CD4-positive, alpha-beta T cell treated with Interleukin-6 at 100 ng/mL for 8 hours (primary cell): Measurements from ENCODE around the gene CHRNE.
"Not testable (repeated sequence)": the region's sequence is repeated elsewhere in the genome, so short reads cannot be mapped to it uniquely, and the experiment has no call there.

ENCODE experiments used
- DNase-seq: peaks from one replicate; pipeline ENCODE4 v3.0.0-alpha.2; 2020; ENCODE audit warnings: mixed read lengths, low spot score

CHRNE gene

DNA sequence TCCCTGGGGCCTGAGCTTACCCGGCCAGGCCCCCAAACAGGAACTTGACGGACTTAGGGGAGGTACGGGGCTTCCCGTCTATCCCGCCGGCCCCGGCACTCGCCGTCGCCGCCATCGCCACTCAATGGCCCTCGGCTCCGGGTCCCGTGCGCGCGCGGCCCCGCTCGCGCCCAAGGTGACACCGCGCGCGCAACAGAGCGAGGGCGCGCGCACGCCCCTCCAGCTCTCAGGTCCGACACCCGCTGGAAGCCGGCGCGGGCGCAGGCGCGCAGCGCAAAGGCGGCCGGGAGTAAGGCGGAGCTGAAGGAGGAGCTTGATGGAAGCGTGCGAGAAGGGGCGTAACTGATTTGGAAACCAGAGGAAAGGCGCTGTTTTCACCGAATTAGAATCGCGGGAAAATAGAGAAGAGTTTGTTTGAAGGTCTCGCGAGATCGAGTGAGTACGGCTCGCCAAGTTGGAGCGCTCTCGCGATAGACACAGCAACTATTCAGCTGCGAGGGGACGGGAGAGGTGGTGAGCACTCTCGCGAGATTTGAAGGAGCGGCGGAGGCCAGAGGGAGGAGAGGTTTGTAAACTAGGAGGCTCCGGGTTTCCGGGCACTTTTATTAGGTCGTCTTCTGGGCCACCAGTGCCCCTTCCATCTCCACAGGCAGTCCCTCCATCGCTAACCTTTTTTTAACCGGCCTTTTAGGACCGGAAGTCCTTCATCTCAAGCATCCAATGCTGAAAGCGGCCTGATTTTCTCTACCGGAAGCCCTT is 37.1 kb upstream of the CHRNE start, which contains the start of the genes RNF167 and SLC25A11:
RNF167 (plus strand) TSS at position 473 of the 759 bp plus-strand sequence. CDS start 642 bp downstream, outside the sequence.
SLC25A11 (minus strand) TSS at position 251 of the 759 bp plus-strand sequence; CDS start at position 115, 136 bp downstream.
- DNase-seq = peak; percentile 98

- DNase-seq = no peak
These were observed 36.6 kb upstream of the CHRNE start for GRCh38 chr17:4939546-4939795.

- DNase-seq = no peak
These were observed 36.0 kb upstream of the CHRNE start for GRCh38 chr17:4938688-4939545.

- DNase-seq = no peak
These were observed 35.2 kb upstream of the CHRNE start for GRCh38 chr17:4938069-4938491.

- no peak for DNase-seq
These were observed 34.7 kb upstream of the CHRNE start for GRCh38 chr17:4937553-4937952.

- no peak for DNase-seq
These were observed 33.5 kb upstream of the CHRNE start for GRCh38 chr17:4936436-4936835.

DNA sequence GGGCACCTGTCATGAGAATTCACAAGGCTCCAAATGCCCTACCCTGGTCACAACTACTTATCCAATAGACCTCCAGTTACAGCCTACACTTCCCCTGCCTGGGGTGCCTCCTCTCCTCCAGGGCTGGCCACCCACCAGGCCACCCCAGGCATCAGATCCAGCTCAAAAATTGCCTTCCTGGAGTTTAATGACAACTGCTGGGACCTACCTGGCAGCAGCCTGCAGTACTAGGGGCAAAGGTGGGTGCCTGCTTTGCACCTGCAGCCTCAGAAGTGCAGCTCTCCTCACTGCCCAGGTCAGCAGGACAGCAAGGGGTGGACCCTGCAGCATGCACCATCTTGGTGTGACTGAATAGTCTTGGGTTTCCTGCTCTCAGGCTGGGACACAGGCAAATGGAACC is 32.8 kb upstream of the CHRNE start:
- no peak for DNase-seq

GRCh38 chr17:4934173-4934979 is 31.5 kb upstream of the CHRNE start:
- DNase-seq = no peak

DNA sequence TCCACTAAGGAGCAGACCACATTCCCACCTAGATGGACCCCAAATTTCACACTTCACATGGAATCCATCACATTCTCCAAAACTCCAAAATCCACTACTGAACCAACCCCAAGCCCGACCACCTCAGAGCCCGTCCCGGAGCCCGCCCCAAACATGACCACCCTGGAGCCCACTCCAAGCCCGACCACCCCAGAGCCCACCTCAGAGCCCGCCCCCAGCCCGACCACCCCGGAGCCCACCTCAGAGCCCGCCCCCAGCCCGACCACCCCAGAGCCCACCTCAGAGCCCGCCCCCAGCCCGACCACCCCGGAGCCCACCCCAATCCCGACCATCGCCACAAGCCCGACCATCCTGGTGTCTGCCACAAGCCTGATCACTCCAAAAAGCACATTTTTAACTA is 30.7 kb upstream of the CHRNE start:
- no peak for DNase-seq

GRCh38 chr17:4932756-4933155 is 29.9 kb upstream of the CHRNE start:
- no peak for DNase-seq

DNA sequence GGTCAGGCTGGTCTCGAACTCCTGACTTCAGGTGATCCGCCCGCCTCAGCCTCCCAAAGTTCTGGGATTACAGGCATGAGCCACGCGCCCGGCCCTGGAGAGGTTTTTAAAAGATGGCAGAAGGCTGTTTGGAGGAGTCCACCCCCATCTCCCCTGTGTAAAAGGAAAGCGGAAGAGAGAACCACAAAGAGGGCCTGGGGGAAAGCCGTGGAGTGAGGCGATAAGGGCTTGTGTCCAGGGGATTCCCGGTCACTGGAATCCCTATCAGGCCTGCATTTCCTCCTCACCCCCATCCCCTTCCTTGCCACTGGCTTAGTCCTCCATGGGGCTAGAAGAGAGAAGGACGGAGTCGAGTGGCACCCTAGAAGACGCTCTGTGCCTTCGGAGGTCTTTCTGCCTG is 29.1 kb upstream of the CHRNE start, which contains the start of gene GP1BA:
GP1BA (plus strand) TSS at position 315 of the 400 bp plus-strand sequence. CDS start 328 bp downstream, outside the sequence.
- no peak for DNase-seq

DNA sequence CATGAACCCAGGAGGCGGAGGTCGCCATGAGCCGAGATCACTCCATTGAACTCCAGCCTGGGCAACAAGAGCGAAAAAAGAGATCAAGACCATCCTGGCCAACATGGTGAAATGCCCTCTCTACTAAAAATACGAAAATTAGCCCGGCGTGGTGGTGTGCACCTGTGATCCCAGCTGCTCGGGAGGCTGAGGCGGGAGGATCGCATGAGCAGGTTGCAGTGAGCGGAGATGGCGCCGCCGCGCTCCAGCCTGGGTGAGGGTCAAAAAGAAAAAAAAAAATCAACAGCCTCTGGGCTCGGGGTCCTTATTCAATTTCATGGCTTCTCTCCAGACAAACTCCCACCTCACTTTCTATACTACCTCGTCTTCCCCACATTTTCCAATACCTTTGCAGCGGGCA is 26.0 kb upstream of the CHRNE start:
- DNase-seq = no peak

GRCh38 chr17:4926577-4927335 is 23.9 kb upstream of the CHRNE start:
- DNase-seq = not testable (repeated sequence)

- DNase-seq = no peak
These were observed 18.4 kb upstream of the CHRNE start for GRCh38 chr17:4921320-4921719.

GRCh38 chr17:4920351-4921048 is 17.6 kb upstream of the CHRNE start:
- DNase-seq = no peak

DNA sequence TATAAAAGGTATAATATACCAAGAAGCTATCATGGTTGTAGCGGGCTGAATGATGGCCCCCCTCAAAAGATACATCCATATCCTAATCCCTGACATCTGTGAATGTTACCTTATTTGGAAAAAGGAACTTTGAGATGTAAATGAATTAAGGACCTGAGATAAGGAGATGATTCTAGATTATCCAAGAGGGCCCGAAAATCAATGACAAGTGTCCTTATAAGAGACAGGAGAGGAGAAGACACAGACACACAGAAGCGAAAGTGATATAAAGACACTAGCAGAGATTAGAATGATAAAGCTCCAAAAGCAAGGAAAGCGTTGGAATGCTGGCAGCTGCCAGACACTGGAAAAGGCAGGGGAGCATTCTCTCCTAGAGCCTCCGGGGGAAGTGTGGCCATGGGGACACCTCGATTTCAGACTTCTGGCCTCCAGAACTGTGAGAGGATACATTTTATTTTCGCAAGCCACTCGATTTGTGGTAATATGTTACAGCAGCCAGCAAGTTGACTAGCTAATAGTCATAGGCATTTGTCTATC is 16.7 kb upstream of the CHRNE start:
- no peak for DNase-seq

DNA sequence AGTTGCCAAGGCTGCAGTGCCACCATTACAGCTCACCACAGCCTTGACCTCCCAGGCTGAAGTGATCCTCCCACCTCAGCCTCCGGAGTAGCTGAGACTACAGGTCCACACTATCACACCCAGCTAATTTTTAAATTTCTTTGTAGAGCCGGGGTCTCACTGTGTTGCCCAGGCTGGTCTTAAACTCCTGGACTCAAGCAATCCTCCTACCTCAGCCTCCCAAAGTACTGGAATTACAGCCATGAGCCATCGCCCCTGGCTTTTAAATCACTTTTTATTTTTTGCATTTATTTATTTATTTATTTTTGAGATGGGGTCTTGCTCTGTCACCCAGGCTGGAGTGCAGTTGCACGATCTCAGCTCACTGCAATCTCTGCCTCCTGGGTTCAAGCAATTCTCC is 11.7 kb upstream of the CHRNE start:
- not testable (repeated sequence) for DNase-seq

DNA sequence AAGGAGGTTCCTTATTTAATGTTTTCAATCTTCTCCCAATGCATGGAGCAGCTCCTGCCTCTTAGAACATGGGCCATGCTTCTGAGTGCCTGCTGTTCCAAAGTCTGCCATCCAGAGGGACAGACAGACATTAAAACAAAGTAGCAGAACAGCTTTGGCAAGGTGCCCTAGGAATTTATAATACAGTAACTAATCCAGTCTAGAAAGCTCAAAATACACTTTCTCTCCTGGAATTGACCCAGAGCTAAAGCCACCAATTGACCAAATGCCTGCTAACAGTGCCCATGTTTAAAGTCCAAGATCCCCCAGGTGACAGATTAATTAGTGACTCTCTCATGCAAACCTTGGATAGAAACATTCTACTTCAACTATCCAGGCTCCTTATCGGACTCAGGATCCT is 11.1 kb upstream of the CHRNE start:
- no peak for DNase-seq

- DNase-seq = peak; percentile 79
These were observed 6.0 kb upstream of the CHRNE start for GRCh38 chr17:4908711-4909496.

DNA sequence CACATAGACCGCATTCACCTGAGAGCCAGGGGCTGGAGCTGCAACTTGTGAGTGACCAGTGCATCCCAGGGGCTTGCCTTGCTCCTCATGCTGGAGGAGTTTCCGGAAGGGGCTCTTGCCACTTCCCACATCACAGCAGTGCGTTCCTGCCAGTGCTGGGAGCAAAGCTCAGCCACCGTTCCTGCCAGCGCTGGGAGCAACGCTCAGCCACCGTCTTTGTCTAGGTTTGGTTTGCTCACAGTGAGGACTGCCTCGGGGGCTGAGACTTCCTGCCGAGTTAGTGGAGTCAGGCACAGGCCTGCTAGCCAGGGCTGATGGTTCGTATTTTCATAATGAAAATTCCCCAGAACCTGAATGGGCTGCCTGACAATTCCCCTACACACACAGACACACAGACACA is 5.4 kb upstream of the CHRNE start:
- no peak for DNase-seq
